Effector memory CD4-positive, alpha-beta T cell (primary cell): ENCODE measurements around the gene TESK2.

Experiments used
- DNase-seq, 3 donors: peaks; one replicate each; pipeline ENCODE4 v3.0.0-alpha.2; 2020
- H3K27ac ChIP-seq: 2 replicates; pipeline ENCODE4 v1.7.0; 2013; ENCODE audit warnings: mild to moderate bottlenecking, low read length, moderate library complexity; ENCODE audit not compliant: insufficient read depth, poor library complexity, severe bottlenecking
- H3K27me3 ChIP-seq: replicated peaks from 2 replicates; pipeline ENCODE4 v1.7.0; 2013; ENCODE audit warnings: mild to moderate bottlenecking, low read length; ENCODE audit not compliant: insufficient read depth, control insufficient read depth, poor library complexity, severe bottlenecking
- H3K36me3 ChIP-seq: 2 replicates; pipeline ENCODE4 v1.7.0; 2013; ENCODE audit warnings: mild to moderate bottlenecking, low read length, moderate library complexity; ENCODE audit not compliant: control insufficient read depth, insufficient read depth
- H3K4me1 ChIP-seq: 2 replicates; pipeline ENCODE4 v1.7.0; 2013; ENCODE audit warnings: low read length, mild to moderate bottlenecking; ENCODE audit not compliant: control insufficient read depth, insufficient read depth, poor library complexity, severe bottlenecking
- H3K4me3 ChIP-seq: 2 replicates; pipeline ENCODE4 v1.7.0; 2013; ENCODE audit warnings: low read length, low read depth, mild to moderate bottlenecking; ENCODE audit not compliant: insufficient read depth, poor library complexity, severe bottlenecking
- H3K9me3 ChIP-seq: 2 replicates; pipeline ENCODE4 v1.7.0; 2013; ENCODE audit warnings: mild to moderate bottlenecking, low read length, moderate library complexity; ENCODE audit not compliant: control insufficient read depth

Gene TESK2

GRCh38 chr1:45421935-45422334, 69.0 kb downstream of the TESK2 start:
- Histone ChIP-seq H3K36me3 (no peaks in the 10 kb centered on the region), H3K27ac (no peak overlapping the region), H3K9me3 (no peaks in the 10 kb centered on the region), H3K4me3 (no peak overlapping the region), H3K27me3 (no peaks in the 10 kb centered on the region), H3K4me1 (no peaks in the 10 kb centered on the region)
- no peak for DNase-seq

GRCh38 chr1:45414746-45415145, 76.2 kb downstream of the TESK2 start:
- no peaks in the 10 kb centered on the region for H3K4me1 ChIP-seq
- no peak overlapping the region for H3K4me3 ChIP-seq

DNA sequence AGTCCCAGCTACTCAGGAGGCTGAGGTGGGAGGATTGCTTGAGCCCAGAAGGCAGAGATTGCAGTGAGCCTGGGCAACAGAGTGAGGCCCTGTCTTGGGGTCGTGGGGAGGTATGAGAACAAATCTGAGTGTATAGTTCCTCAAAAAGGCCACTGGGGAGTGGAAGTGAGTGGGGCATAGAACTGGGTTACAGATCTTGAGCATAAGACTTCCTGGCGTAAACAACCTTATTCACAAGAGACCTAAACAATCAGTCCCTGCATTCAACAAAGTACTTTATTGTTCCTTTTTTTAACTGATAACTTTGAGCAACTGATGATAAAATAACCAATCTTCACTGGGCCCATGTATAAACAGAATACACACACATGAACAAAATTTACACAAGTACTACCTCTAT, 78.1 kb downstream of the TESK2 start:
- Histone ChIP-seq H3K36me3 (no peaks in the 10 kb centered on the region), H3K4me1 (no peaks in the 10 kb centered on the region), H3K27me3 (no peaks in the 10 kb centered on the region), H3K9me3 (no peaks in the 10 kb centered on the region), H3K27ac (no peak overlapping the region), H3K4me3 (no peak overlapping the region)
- DNase-seq = no peak

More at GRCh38 chr1:45414746-45415145, 76.2 kb downstream of the TESK2 start:
- H3K36me3 ChIP-seq = no peaks in the 10 kb centered on the region
- H3K27ac ChIP-seq = no peak overlapping the region
- H3K27me3 ChIP-seq = no peaks in the 10 kb centered on the region
- H3K9me3 ChIP-seq = no peaks in the 10 kb centered on the region
- DNase-seq = no peak

- Histone ChIP-seq H3K9me3 (no peaks in the 10 kb centered on the region), H3K36me3 (no peaks in the 10 kb centered on the region), H3K27me3 (no peaks in the 10 kb centered on the region), H3K4me3 (no peak overlapping the region), H3K4me1 (no peaks in the 10 kb centered on the region), H3K27ac (no peak overlapping the region)
- DNase-seq = no peak
Measured at GRCh38 chr1:45411510-45411899, 79.5 kb downstream of the TESK2 start.

- no peak overlapping the region for H3K27ac ChIP-seq
- DNase-seq = no peak
Measured at GRCh38 chr1:45410850-45411509, 80.0 kb downstream of the TESK2 start.

GRCh38 chr1:45409276-45409675, 81.7 kb downstream of the TESK2 start:
- Histone ChIP-seq H3K4me3 (no peak overlapping the region), H3K36me3 (no peaks in the 10 kb centered on the region), H3K4me1 (no peaks in the 10 kb centered on the region), H3K27ac (no peak overlapping the region), H3K27me3 (no peaks in the 10 kb centered on the region), H3K9me3 (no peaks in the 10 kb centered on the region)
- no peak for DNase-seq

More at GRCh38 chr1:45410850-45411509, 80.0 kb downstream of the TESK2 start:
- H3K4me3 ChIP-seq = no peak overlapping the region
- H3K36me3 ChIP-seq = no peaks in the 10 kb centered on the region
- no peaks in the 10 kb centered on the region for H3K4me1 ChIP-seq
- no peaks in the 10 kb centered on the region for H3K9me3 ChIP-seq
- no peaks in the 10 kb centered on the region for H3K27me3 ChIP-seq

GRCh38 chr1:45407629-45408287, 83.2 kb downstream of the TESK2 start:
- no peak for DNase-seq
- H3K27ac ChIP-seq = no peak overlapping the region
- H3K27me3 ChIP-seq = no peaks in the 10 kb centered on the region

GRCh38 chr1:45405636-45406035, 85.3 kb downstream of the TESK2 start:
- no peak for DNase-seq
- Histone ChIP-seq H3K4me1 (no peaks in the 10 kb centered on the region), H3K27ac (no peak overlapping the region), H3K9me3 (no peaks in the 10 kb centered on the region), H3K27me3 (no peaks in the 10 kb centered on the region), H3K4me3 (no peak overlapping the region), H3K36me3 (no peaks in the 10 kb centered on the region)

More at GRCh38 chr1:45407629-45408287, 83.2 kb downstream of the TESK2 start:
- Histone ChIP-seq H3K4me3 (no peak overlapping the region), H3K4me1 (no peaks in the 10 kb centered on the region), H3K36me3 (no peaks in the 10 kb centered on the region), H3K9me3 (no peaks in the 10 kb centered on the region)

GRCh38 chr1:45403718-45404117, 87.2 kb downstream of the TESK2 start:
- no peaks in the 10 kb centered on the region for H3K27me3 ChIP-seq

GRCh38 chr1:45403298-45403697, 87.7 kb downstream of the TESK2 start:
- H3K36me3 ChIP-seq = no peaks in the 10 kb centered on the region
- H3K27ac ChIP-seq = no peak overlapping the region
- no peaks in the 10 kb centered on the region for H3K9me3 ChIP-seq
- H3K4me3 ChIP-seq = no peak overlapping the region
- H3K27me3 ChIP-seq = no peaks in the 10 kb centered on the region
- DNase-seq = no peak
- no peaks in the 10 kb centered on the region for H3K4me1 ChIP-seq

More at GRCh38 chr1:45403718-45404117, 87.2 kb downstream of the TESK2 start:
- Histone ChIP-seq H3K4me3 (no peak overlapping the region), H3K9me3 (no peaks in the 10 kb centered on the region), H3K36me3 (no peaks in the 10 kb centered on the region), H3K27ac (no peak overlapping the region), H3K4me1 (no peaks in the 10 kb centered on the region)
- no peak for DNase-seq
